Activated CD8-positive, alpha-beta memory T cell treated with anti-CD3 and anti-CD28 coated beads, Interleukin-2, amount 10 ng/mL, durations not matched to agents 7 days and 5 days (primary cell): ENCODE measurements around the gene STAU1. TPM values are rescaled to one million over a fixed set of nuclear protein-coding genes. Genes with fewer than 3 reads are reported as not detected.
"Not testable (repeated sequence)": the region's sequence is repeated elsewhere in the genome, so short reads cannot be mapped to it uniquely, and the experiment has no call there.

ENCODE experiments used
- ATAC-seq: fragments of 150-1000 bp; cut with Tn5 transposase; one replicate; pipeline ENCODE4 v1.10.0; 2021; ENCODE audit warnings: moderate library complexity
- CTCF ChIA-PET: fragments of 350-600 bp; sonication (Branson Sonifier 250); formaldehyde crosslinking; loops from one replicate; lab custom pipeline; 2021; ENCODE audit warnings: antibody characterized with exemption; lab: Charles Lee
- DNase-seq: peaks from one replicate; pipeline ENCODE4 v3.0.0-alpha.2; 2020
- H3K27ac Mint-ChIP-seq: one replicate; pipeline ENCODE4 v1.8.0; 2021; ENCODE audit warnings: mild to moderate bottlenecking, mixed read lengths
- H3K27me3 Mint-ChIP-seq: one replicate; pipeline ENCODE4 v1.8.0; 2021; ENCODE audit warnings: mixed read lengths
- H3K36me3 Mint-ChIP-seq: one replicate; pipeline ENCODE4 v1.8.0; 2021; ENCODE audit warnings: mild to moderate bottlenecking, mixed read lengths
- H3K4me1 Mint-ChIP-seq: one replicate; pipeline ENCODE4 v1.8.0; 2021; ENCODE audit warnings: mixed read lengths
- H3K4me3 Mint-ChIP-seq: one replicate; pipeline ENCODE4 v1.8.0; 2021; ENCODE audit warnings: mild to moderate bottlenecking, moderate library complexity, mixed read lengths
- H3K9me3 Mint-ChIP-seq: one replicate; pipeline ENCODE4 v1.8.0; 2022; ENCODE audit warnings: low read depth, mixed read lengths
- total RNA-seq, 2 experiments: library from RNA; stranded (reverse); gene quantifications; one replicate each; pipeline ENCODE4 v1.2.3, GENCODE V29; 2021

STAU1 gene
- total RNA-seq, 2 experiments from 2014 or later: 56.2 to 66.8 TPM

DNA sequence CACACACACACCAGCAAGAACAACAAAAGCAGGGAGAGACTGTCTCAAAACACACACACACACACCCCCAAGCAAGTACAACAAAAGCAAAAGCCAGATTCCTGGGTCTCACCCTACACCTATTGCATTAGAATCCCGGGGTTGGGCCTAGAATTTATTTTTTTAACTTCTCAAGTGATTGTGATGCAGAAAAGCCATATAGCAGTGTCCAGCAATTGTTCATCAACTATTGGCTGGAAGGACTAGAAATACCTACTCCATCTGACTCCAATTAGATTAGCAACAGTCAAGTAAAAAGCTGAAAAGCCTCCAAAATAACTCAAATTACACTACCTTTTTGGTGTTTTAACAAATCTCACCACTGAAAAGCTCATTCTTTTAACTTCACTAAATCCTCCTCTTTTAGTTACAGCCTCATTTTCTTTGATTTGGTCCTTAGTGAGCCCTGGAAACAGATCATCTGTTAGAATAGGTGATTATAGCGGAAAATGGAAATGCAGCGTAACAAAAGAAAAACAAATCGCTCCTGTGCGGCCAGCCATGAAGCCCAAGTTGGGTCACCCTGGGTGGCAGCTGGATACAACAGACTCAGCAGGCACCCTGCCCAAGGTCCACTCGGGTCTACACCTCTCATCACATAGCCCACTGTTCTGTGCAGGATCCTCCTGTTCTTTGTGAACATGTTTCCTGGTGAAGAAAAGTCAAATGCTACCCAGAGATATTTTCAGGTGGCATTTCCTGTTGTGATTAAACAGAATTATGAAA is 38.7 kb downstream of the STAU1 start:
- H3K27ac Mint-ChIP-seq: peak overlapping the region; percentile 48
- no peak overlapping the region for H3K4me3 Mint-ChIP-seq
- H3K9me3 Mint-ChIP-seq: no peaks in the 10 kb centered on the region
- DNase-seq (no peak), ATAC-seq (no peak)
- H3K27me3 Mint-ChIP-seq: no peaks in the 10 kb centered on the region
- CTCF ChIA-PET: interaction anchor here (1.2 kb wide), 1 partner anchor 16 kb away, joined by 5 read pairs; no protein-coding TSS in a partner anchor
- H3K4me1 Mint-ChIP-seq: peaks cover 3% of the 10 kb centered on the region
- H3K36me3 Mint-ChIP-seq: peaks cover 46% of the 10 kb centered on the region

- ATAC-seq: no peak
- Mint-ChIP-seq H3K27me3 (no peaks in the 10 kb centered on the region), H3K4me1 (peaks cover 8% of the 10 kb centered on the region), H3K4me3 (no peak overlapping the region), H3K36me3 (peaks cover 51% of the 10 kb centered on the region), H3K27ac (peak overlapping the region; percentile 20), H3K9me3 (no peaks in the 10 kb centered on the region)
- DNase-seq: no peak
- CTCF ChIA-PET: interaction anchor here (0.8 to 0.9 kb wide), 2 partner anchors 16 to 68 kb away, joined by 3 to 7 read pairs; no protein-coding TSS in a partner anchor
Measured at GRCh38 chr20:49148601-49149000, 39.5 kb downstream of the STAU1 start.

DNA sequence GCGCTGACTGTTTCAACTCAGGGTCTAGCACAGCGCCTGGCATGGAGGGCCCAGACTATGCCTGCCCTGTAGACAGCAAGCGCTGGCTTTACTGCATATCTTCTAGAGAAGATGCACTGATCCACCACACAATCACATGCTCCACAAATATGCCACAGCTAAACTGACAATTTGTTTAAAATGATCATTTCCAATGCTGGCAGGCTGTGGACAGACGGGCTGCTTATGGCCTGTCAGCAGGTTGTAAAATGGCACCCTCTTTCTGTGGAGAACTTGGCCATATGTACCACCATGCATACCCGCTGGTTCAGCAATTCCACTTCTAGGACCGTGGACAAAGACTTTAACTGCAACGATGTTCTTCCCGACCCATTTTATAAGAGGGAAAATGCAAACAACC is 40.8 kb downstream of the STAU1 start:
- ATAC-seq (no peak), DNase-seq (no peak)
- Mint-ChIP-seq H3K9me3 (no peaks in the 10 kb centered on the region), H3K27me3 (no peaks in the 10 kb centered on the region), H3K4me1 (peaks cover 8% of the 10 kb centered on the region), H3K36me3 (peaks cover 56% of the 10 kb centered on the region), H3K27ac (no peak overlapping the region), H3K4me3 (no peak overlapping the region)
- CTCF ChIA-PET: interaction anchor here (1.3 kb wide), 1 partner anchor 70 kb away, joined by 4 read pairs; no protein-coding TSS in a partner anchor

- Mint-ChIP-seq H3K4me3 (no peak overlapping the region), H3K36me3 (peaks cover 51% of the 10 kb centered on the region), H3K9me3 (no peaks in the 10 kb centered on the region), H3K27me3 (no peaks in the 10 kb centered on the region), H3K27ac (no peak overlapping the region), H3K4me1 (peaks cover 8% of the 10 kb centered on the region)
- no peak for ATAC-seq
- no peak for DNase-seq
- CTCF ChIA-PET: interaction anchor here (0.8 to 1.4 kb wide), 3 partner anchors 13 to 70 kb away, joined by 3 to 6 read pairs (median 4); no protein-coding TSS in a partner anchor
Measured at GRCh38 chr20:49146442-49147225, 41.5 kb downstream of the STAU1 start.

- Mint-ChIP-seq H3K4me1 (peaks cover 17% of the 10 kb centered on the region), H3K27me3 (no peaks in the 10 kb centered on the region), H3K4me3 (no peak overlapping the region), H3K36me3 (peaks cover 25% of the 10 kb centered on the region), H3K9me3 (no peaks in the 10 kb centered on the region), H3K27ac (no peak overlapping the region)
- CTCF ChIA-PET: interaction anchor here (0.7 kb wide), 1 partner anchor 11 kb away, joined by 4 read pairs; no protein-coding TSS in a partner anchor
- ATAC-seq: no peak
- DNase-seq: no peak
Measured at GRCh38 chr20:49140834-49141233, 47.3 kb downstream of the STAU1 start.

DNA sequence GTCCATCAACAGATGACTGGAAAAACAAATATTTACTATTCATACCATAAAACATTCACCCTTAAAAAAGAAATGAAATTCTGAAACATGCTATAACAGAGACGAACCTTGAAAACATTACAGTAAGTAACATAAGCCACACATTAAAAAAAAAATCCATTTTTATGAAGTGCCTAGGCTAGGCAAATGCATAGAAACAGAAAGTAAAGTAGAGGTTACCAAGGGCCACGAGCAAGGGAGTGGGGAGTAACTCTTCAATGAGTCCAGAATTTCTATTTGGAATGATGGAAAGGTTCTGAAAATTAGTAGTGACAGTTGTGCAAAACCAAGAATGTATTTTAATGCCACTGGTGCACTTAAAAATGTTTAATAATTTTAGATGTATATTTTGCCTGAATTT is 47.7 kb downstream of the STAU1 start:
- H3K27me3 Mint-ChIP-seq: no peaks in the 10 kb centered on the region
- H3K4me3 Mint-ChIP-seq: no peak overlapping the region
- H3K36me3 Mint-ChIP-seq: peaks cover 25% of the 10 kb centered on the region
- no peaks in the 10 kb centered on the region for H3K9me3 Mint-ChIP-seq
- H3K27ac Mint-ChIP-seq: peak overlapping the region; percentile 49
- ATAC-seq: peak; percentile 60
- DNase-seq: no peak
- CTCF ChIA-PET: interaction anchor here (0.7 kb wide), 1 partner anchor 11 kb away, joined by 4 read pairs; no protein-coding TSS in a partner anchor
- H3K4me1 Mint-ChIP-seq: peaks cover 17% of the 10 kb centered on the region

GRCh38 chr20:49138431-49138830 is 49.7 kb downstream of the STAU1 start:
- Mint-ChIP-seq H3K4me3 (no peak overlapping the region), H3K4me1 (peaks cover 9% of the 10 kb centered on the region)
- ATAC-seq: no peak

GRCh38 chr20:49136817-49137571 is 51.1 kb downstream of the STAU1 start:
- peaks cover 16% of the 10 kb centered on the region for H3K36me3 Mint-ChIP-seq
- ATAC-seq (no peak), DNase-seq (no peak)
- CTCF ChIA-PET: interaction anchor here (1.0 kb wide), 1 partner anchor 80 kb away, joined by 5 read pairs; no protein-coding TSS in a partner anchor
- no peak overlapping the region for H3K4me3 Mint-ChIP-seq
- H3K27ac Mint-ChIP-seq: no peak overlapping the region
- H3K27me3 Mint-ChIP-seq: no peaks in the 10 kb centered on the region
- no peaks in the 10 kb centered on the region for H3K9me3 Mint-ChIP-seq
- H3K4me1 Mint-ChIP-seq: peaks cover 12% of the 10 kb centered on the region

More at GRCh38 chr20:49138431-49138830, 49.7 kb downstream of the STAU1 start:
- H3K9me3 Mint-ChIP-seq: no peaks in the 10 kb centered on the region
- H3K36me3 Mint-ChIP-seq: peaks cover 18% of the 10 kb centered on the region
- no peak overlapping the region for H3K27ac Mint-ChIP-seq
- H3K27me3 Mint-ChIP-seq: no peaks in the 10 kb centered on the region
- DNase-seq: no peak
- CTCF ChIA-PET: interaction anchor here (1.3 to 1.8 kb wide), 2 partner anchors 41 to 79 kb away, joined by 3 to 10 read pairs; no protein-coding TSS in a partner anchor

DNA sequence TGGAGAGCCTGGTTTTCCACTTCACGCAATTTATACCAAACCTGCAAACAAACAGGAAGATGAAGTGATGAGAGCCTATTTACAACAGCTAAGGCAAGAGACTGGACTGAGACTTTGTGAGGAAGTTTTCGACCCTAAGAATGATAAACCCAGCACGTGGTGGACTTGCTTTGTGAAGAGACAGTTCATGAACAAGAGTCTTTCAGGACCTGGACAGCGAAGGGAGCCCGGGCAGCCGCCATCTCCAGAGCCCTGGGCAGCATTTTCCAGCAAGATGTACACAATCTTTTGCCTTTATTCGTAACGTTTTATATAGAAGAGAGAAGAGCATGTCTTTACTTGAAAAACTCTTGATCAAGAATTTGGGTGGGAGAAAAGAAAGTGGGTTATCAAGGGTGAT is 53.3 kb downstream of the STAU1 start:
- not testable (repeated sequence) for H3K27ac Mint-ChIP-seq, DNase-seq, H3K27me3 Mint-ChIP-seq, H3K4me1 Mint-ChIP-seq, H3K4me3 Mint-ChIP-seq, H3K9me3 Mint-ChIP-seq, ATAC-seq
- H3K36me3 Mint-ChIP-seq: peaks cover 23% of the 10 kb centered on the region
- CTCF ChIA-PET: interaction anchor here (0.5 to 4.4 kb wide), 4 partner anchors 17 to 142 kb away, joined by 3 to 161 read pairs (median 6); partner anchors contain the start of gene DDX27

DNA sequence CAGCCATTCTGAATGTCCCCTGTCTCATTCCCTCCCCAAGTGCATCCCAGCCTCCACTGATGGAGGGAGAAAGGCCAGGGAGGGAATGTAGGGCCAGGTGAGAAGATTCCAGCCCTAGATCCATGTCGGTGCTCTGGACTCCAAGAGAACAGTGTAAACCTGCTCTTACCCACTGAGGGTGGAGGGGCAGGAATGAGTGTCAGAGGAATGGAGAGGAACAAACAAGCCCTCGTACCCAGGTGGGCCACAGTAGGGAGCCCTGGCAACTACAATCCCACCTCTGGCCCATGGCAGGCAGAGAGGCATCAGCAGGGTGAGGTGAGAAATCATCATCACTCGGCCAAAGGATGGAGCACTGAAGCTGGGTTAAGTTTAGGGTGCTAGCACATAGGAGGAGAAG is 54.6 kb downstream of the STAU1 start:
- H3K27me3 Mint-ChIP-seq: no peaks in the 10 kb centered on the region
- H3K4me1 Mint-ChIP-seq: peaks cover 3% of the 10 kb centered on the region
- H3K4me3 Mint-ChIP-seq: no peak overlapping the region
- CTCF ChIA-PET: interaction anchor here (1.0 to 4.4 kb wide), 23 partner anchors 9 to 176 kb away, joined by 3 to 161 read pairs (median 5); partner anchors contain the start of gene DDX27
- ATAC-seq (no peak), DNase-seq (no peak)
- H3K27ac Mint-ChIP-seq: no peak overlapping the region
- no peaks in the 10 kb centered on the region for H3K9me3 Mint-ChIP-seq
- H3K36me3 Mint-ChIP-seq: peaks cover 19% of the 10 kb centered on the region

DNA sequence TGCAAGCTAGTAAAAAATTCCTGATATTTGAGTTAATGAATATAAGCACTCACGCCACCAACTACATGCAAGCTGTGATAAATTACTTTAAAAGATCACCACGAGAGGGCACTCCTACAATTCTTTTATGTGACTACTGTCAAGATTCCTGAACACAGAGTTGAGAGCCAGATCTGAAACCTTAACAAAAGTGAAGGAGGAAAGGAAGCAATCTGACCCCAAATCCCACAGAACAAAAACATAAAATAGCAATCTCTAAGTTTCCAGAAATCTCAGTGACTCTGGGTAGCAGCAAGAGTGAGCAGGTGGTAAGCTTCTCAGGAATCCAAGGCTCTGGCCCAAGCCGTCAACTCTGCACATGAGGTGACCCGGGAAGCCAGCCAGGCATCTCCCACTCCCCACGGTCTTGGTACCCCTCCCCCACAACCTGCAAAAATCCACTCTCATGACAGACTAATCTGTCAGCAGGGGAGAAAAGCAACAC is 55.1 kb downstream of the STAU1 start:
- H3K9me3 Mint-ChIP-seq: no peaks in the 10 kb centered on the region
- H3K36me3 Mint-ChIP-seq: peaks cover 17% of the 10 kb centered on the region
- CTCF ChIA-PET: interaction anchor here (0.6 to 4.4 kb wide), 31 partner anchors 9 to 189 kb away, joined by 3 to 161 read pairs (median 5); partner anchors contain the start of gene DDX27
- H3K27ac Mint-ChIP-seq: no peak overlapping the region
- no peaks in the 10 kb centered on the region for H3K27me3 Mint-ChIP-seq
- peaks cover 3% of the 10 kb centered on the region for H3K4me1 Mint-ChIP-seq
- no peak overlapping the region for H3K4me3 Mint-ChIP-seq
- DNase-seq: no peak
- peak; percentile 58 for ATAC-seq

GRCh38 chr20:49123982-49124381 is 64.2 kb downstream of the STAU1 start:
- DNase-seq (no peak), ATAC-seq (no peak)
- CTCF ChIA-PET: interaction anchor here (2.3 kb wide), 1 partner anchor 94 kb away, joined by 10 read pairs; no protein-coding TSS in a partner anchor
- no peaks in the 10 kb centered on the region for H3K9me3 Mint-ChIP-seq
- H3K4me1 Mint-ChIP-seq: peaks cover 2% of the 10 kb centered on the region
- no peak overlapping the region for H3K27ac Mint-ChIP-seq
- no peaks in the 10 kb centered on the region for H3K27me3 Mint-ChIP-seq
- no peak overlapping the region for H3K4me3 Mint-ChIP-seq
- H3K36me3 Mint-ChIP-seq: peaks cover 42% of the 10 kb centered on the region
